Erythroblast (primary cell): Measurements from ENCODE around the gene INTS13.
"Not testable (repeated sequence)": the region's sequence is repeated elsewhere in the genome, so short reads cannot be mapped to it uniquely, and the experiment has no call there.

Experiments used
- DNase-seq, 2 experiments: peaks; one replicate each; lab custom pipeline; 2025; lab: John Stamatoyannopoulos, UW
- GATA1 ChIP-seq: IDR thresholded peaks from 2 replicates; pipeline ENCODE4 v1.6.1; 2011; ENCODE audit warnings: low read depth, mild to moderate bottlenecking, control low read depth, low read length, moderate library complexity
- POLR2A ChIP-seq: IDR thresholded peaks from 2 replicates; pipeline ENCODE4 v1.6.1; 2011; ENCODE audit warnings: mild to moderate bottlenecking, low read length

Gene INTS13

DNA sequence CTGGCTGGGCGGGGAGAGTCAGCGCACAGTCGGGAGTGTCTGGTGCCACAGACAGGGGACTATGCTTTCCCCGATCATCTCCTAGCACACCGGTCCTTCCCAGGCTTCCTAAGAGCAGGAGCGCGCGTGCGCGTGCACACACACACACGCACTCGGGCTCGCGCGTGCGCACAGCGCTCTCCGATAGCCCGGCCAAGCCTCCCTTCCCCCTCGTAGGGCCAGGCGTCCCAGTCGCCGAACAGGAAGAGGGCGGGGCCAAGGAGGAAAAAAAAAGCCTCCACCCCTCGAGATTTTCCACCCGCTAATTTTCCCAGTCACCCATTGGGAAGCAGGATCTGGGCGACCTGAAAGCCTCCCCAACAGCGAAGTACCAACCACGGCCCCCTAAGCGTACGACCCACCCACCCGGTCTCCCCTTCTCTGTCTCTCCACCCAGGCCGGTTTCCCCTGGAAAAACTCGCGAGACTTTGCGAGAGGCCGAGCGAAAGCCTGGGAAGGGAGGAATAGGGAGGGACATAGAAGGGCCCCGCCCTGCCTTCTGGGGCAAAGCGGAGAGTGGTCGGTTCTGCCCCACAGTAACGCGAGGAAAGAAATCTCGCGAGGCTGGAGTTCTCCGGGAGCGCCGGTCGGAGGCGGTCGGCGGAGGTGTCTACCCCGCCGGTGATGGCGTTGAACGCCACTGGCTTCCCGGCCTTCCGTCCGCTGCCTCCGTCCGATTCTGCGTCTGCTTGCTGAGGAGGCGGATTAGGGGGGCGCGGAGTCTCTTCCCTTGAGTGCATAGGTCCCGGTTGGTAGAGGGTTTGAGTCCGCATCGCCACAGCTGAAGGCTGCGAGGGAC is at the start of gene INTS13, which contains the start of gene FGFR1OP2:
TSS of gene INTS13 (minus strand) at position 119 of the 838 bp plus-strand sequence. CDS start 1,178 bp downstream, outside the sequence.
TSS of gene FGFR1OP2 (plus strand) at position 608 of the 838 bp plus-strand sequence. CDS start 15,689 bp downstream, outside the sequence.
- DNase-seq: peak; percentile 97 to 98
- peak; percentile 98 for TF ChIP-seq POLR2A
- no peak for TF ChIP-seq GATA1

- no peak for DNase-seq
- TF ChIP-seq POLR2A (no peak), GATA1 (no peak)
Measured at GRCh38 chr12:26982866-26983265, 45.1 kb upstream of the INTS13 start.

DNA sequence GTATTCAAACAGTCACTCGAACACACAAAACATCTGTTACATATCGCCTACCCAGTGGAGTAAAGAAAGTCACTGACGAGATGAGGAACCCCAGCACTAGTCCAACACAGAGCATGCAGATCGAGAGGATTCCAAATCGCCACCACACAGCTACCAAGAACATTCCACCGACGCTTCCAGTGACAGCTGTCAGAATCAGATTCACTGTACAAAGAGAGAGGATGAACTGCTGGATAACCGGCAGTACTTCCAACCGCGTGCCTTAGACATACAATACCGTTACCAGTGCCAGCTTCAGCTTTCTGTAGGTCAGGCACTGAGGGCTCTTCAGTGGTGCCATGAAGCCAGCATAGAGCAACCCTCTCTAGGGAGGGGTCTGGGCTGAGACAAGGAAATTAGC is 42.0 kb upstream of the INTS13 start:
- DNase-seq: no peak
- TF ChIP-seq POLR2A: no peak
- no peak for TF ChIP-seq GATA1

GRCh38 chr12:26978801-26979200 is 41.0 kb upstream of the INTS13 start:
- no peak for DNase-seq
- TF ChIP-seq GATA1: no peak
- no peak for TF ChIP-seq POLR2A

DNA sequence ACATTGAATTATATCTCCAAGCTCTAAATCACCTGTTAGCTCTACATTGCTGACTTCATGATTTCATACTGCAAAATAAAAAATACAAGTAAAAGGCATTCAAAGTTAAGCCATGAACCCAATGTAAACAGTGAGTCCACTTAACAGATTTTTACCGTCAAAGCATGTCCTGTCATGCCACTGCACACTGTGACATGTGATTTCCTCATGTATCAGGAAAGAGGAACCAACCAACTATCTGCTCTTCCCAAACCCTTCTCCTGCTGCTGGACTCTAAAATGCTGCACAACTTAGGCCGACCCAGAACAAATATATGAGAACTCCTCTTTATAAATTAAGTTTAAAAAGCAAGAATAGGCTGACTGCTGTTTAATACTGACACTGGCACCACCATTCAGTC is 38.9 kb upstream of the INTS13 start:
- TF ChIP-seq GATA1 (no peak), POLR2A (no peak)
- no peak for DNase-seq

GRCh38 chr12:26971963-26972362 is 34.2 kb upstream of the INTS13 start:
- DNase-seq: no peak
- TF ChIP-seq GATA1 (no peak), POLR2A (no peak)

DNA sequence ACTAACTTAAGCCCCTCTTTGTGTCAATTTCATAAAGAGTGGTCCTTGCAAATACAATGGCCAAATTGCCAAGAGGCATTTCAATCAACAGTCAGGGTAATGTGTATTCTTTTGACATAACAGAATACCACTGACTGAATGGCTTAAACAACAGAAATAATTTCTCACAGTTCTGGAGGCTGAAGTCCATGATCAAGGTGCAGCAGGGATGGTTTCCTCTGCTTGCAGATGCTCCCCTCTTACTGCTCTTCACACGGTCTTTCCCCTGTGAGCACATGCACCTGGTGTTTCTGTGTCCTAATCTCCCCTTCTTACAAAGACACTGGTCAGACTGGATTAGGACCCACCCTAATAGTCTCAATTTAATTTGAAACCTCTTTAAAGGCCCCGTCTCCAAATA is 32.4 kb upstream of the INTS13 start:
- no peak for DNase-seq
- TF ChIP-seq GATA1: no peak
- TF ChIP-seq POLR2A: no peak

DNA sequence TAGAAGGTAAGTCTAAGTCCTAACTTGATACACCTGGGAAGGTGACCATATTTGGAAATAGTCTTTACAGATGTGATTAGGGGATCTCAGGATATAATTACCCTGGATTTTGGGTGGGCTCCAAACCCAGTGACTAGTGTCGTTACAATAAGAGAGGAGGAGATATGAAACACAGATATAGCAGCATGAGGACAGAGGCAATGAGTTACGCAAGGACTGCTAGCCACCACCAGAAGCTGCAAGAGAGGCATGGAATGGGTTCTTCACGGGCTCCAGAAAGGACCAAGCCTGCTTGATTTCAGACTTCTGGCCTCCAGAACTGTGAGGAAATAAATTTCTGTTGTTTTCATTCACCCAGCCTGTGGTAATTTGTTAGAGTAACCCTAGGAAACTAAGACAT is 29.1 kb upstream of the INTS13 start:
- TF ChIP-seq POLR2A (no peak), GATA1 (no peak)
- peak; percentile 9 for DNase-seq

DNA sequence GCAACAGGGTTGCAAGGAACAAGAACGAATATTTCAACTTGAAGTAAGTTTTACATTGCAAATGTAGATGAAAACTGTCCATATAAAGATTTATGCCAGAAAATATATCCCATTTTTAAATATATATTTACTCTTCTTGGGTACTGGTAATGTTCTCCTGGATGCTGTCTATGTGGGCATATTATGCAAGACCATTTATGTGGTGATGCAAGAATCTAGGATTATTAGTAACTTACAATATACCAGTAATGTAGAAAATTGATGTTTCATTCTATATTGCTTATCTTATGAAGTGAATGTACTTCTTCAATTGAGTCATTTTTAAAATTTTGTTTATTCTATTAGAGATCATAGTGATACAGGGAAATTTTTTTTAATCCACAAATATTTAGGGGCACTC is 25.6 kb upstream of the INTS13 start:
- DNase-seq: peak in 1 of 2 experiments; percentile 45
- TF ChIP-seq POLR2A (no peak), GATA1 (no peak)

GRCh38 chr12:26961803-26962202 is 24.0 kb upstream of the INTS13 start:
- DNase-seq: no peak
- no peak for TF ChIP-seq GATA1
- TF ChIP-seq POLR2A: no peak

DNA sequence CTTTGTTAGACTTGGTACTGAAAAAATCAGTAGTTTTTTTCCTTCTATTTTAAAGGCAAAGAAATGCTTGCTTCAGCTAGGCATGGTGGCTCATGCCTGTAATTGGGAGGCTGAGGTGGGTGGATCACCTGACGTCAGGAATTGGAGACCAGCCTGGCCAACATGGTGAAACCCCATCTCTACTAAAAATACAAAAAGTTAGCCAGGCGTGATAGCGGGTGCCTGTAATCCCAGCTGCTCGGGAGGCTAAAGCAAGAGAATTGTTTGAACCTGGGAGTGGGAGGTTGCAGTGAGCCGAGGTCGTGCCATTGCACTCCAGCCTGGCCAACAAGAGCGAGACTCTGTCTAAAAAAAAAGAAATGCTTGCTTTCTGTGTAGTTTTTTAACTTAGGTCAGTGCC is 23.6 kb upstream of the INTS13 start:
- not testable (repeated sequence) for DNase-seq

GRCh38 chr12:26954027-26954426 is 16.2 kb upstream of the INTS13 start:
- no peak for TF ChIP-seq GATA1
- TF ChIP-seq POLR2A: no peak
- no peak for DNase-seq

DNA sequence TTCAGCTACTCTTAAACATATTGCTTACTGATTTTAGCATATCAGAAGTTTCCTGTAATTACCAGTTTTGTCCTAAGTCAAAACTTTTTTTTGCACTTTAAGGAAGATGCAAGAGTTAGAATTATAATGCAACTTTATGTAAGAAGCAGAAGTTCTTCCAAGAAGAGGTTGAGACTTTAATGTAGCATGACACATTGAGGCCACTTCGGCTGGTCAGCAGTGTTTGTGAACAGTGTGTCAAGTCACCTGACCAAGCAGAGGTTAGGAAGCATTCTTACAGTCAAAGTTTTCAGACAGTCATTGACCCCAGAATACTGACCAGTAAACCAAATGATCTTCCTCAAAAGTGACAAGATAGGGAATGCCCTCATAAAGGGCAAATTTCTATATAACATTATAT is 15.7 kb upstream of the INTS13 start:
- peak; percentile 3 to 28 for DNase-seq
- TF ChIP-seq POLR2A (no peak), GATA1 (no peak)

DNA sequence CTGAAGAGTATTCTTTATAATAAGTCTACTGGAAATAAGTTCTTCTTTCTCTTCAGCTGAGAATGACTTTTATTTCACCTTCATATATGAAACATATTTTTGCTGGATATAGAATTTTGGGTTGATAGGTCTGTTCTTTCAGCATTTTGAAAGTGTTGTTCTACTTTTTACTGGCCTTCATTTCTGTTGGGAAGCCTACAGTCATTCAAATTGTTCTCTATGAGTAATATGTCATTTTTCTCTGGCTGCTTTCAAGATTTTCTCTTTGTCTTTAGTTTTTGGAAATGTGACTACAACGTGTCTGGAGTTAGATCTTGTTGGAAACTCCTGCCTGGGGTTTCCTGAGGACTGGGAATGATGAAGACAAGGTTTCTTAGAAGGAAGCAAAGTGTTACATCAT is 10.5 kb upstream of the INTS13 start:
- no peak for DNase-seq
- no peak for TF ChIP-seq GATA1
- no peak for TF ChIP-seq POLR2A

- DNase-seq: peak; percentile 33 to 53
- no peak for TF ChIP-seq GATA1
- TF ChIP-seq POLR2A: no peak
Measured at GRCh38 chr12:26941215-26941594, 3.4 kb upstream of the INTS13 start.
